ENCODE results near the gene NDUFS6.
"Not testable (repeated sequence)": the region's sequence is repeated elsewhere in the genome, so short reads cannot be mapped to it uniquely, and the experiment has no call there.

Gene NDUFS6

GRCh38 chr5:1799602-1800471 is 1.4 kb upstream of the NDUFS6 start, which contains the start of gene MRPL36:
TSS of gene MRPL36 (minus strand) at chr5:1799837. CDS start at chr5:1798935, 902 bp downstream.
- DNase-seq = peak; percentile 98

- peak; percentile 57 for DNase-seq
These were observed 560 bp upstream of the NDUFS6 start for GRCh38 chr5:1800472-1801221.

GRCh38 chr5:1801967-1802295 is 724 bp downstream of the NDUFS6 start:
- peak; percentile 50 for DNase-seq

- no peak for DNase-seq
These were observed 2.0 kb downstream of the NDUFS6 start for GRCh38 chr5:1803192-1803591.

GRCh38 chr5:1804001-1804690 is 2.9 kb downstream of the NDUFS6 start:
- no peak for DNase-seq

GRCh38 chr5:1805326-1805725 is 4.1 kb downstream of the NDUFS6 start:
- no peak for DNase-seq

GRCh38 chr5:1805736-1806135 is 4.5 kb downstream of the NDUFS6 start:
- DNase-seq = no peak

GRCh38 chr5:1806199-1806598 is 5.0 kb downstream of the NDUFS6 start:
- DNase-seq = no peak

GRCh38 chr5:1806974-1807373 is 5.8 kb downstream of the NDUFS6 start:
- DNase-seq = no peak

GRCh38 chr5:1807451-1808185 is 6.4 kb downstream of the NDUFS6 start:
- no peak for DNase-seq

GRCh38 chr5:1808439-1808838 is 7.2 kb downstream of the NDUFS6 start:
- no peak for DNase-seq

GRCh38 chr5:1809416-1810035 is 8.3 kb downstream of the NDUFS6 start:
- DNase-seq = no peak

GRCh38 chr5:1810581-1811101 is 9.4 kb downstream of the NDUFS6 start:
- no peak for DNase-seq

- no peak for DNase-seq
These were observed 13.2 kb downstream of the NDUFS6 start for GRCh38 chr5:1814183-1815020.

- no peak for DNase-seq
These were observed 14.0 kb downstream of the NDUFS6 start for GRCh38 chr5:1815071-1815786.

GRCh38 chr5:1815881-1816292 is 14.7 kb downstream of the NDUFS6 start:
- DNase-seq = no peak

GRCh38 chr5:1816495-1817089 is 15.4 kb downstream of the NDUFS6 start:
- not testable (repeated sequence) for DNase-seq

GRCh38 chr5:1817261-1818043 is 16.2 kb downstream of the NDUFS6 start:
- DNase-seq = no peak

GRCh38 chr5:1818784-1819183 is 17.6 kb downstream of the NDUFS6 start:
- DNase-seq = no peak
